HFFc6 (cell line): Measurements from ENCODE around the gene PLXNA3. TPM values are rescaled to one million over a fixed set of nuclear protein-coding genes. Genes with fewer than 3 reads are reported as not detected.

ENCODE experiments used
- DNase-seq: peaks from one replicate; pipeline ENCODE4 v3.0.0-alpha.2; 2018
- H3K27ac Mint-ChIP-seq: 2 replicates; pipeline ENCODE4 v1.8.0; 2020; ENCODE audit warnings: mild to moderate bottlenecking, mixed read lengths
- H3K27me3 Mint-ChIP-seq: 2 replicates; pipeline ENCODE4 v1.8.0; 2021; ENCODE audit warnings: mild to moderate bottlenecking, moderate library complexity, mixed read lengths; ENCODE audit not compliant: insufficient read depth
- H3K36me3 Mint-ChIP-seq: 2 replicates; pipeline ENCODE4 v1.8.0; 2021; ENCODE audit warnings: low read depth, mixed read lengths
- H3K4me1 Mint-ChIP-seq: 2 replicates; pipeline ENCODE4 v1.8.0; 2020; ENCODE audit warnings: low read depth, mixed read lengths
- H3K4me3 Mint-ChIP-seq: 2 replicates; pipeline ENCODE4 v1.8.0; 2020; ENCODE audit warnings: mild to moderate bottlenecking, moderate library complexity, mixed read lengths
- H3K9me3 Mint-ChIP-seq: 2 replicates; pipeline ENCODE4 v1.8.0; 2020; ENCODE audit warnings: mild to moderate bottlenecking, mixed read lengths
- total RNA-seq, 6 experiments: library from RNA; stranded (reverse); fragmentation: NEBNext Ultra II Directional; extraction: Animal tissue kit (Norgen Biotek cat#: 25700); gene quantifications; 2 replicates in 1 of 6; 3 replicates in 5 of 6; pipeline ENCODE4 v1.2.3, GENCODE V29; 2021
- TF ChIP-seq, protein P1 (sequence below): fragments of 200-600 bp; sonication (generic); IDR thresholded peaks from 2 replicates; pipeline ENCODE4 v1.5.0; 2021; ENCODE audit warnings: antibody characterized with exemption, mild to moderate bottlenecking

Gene PLXNA3
- total RNA-seq, 6 experiments from 2014 or later, result 66.2 to 98.7 (median 79.8) TPM

DNA sequence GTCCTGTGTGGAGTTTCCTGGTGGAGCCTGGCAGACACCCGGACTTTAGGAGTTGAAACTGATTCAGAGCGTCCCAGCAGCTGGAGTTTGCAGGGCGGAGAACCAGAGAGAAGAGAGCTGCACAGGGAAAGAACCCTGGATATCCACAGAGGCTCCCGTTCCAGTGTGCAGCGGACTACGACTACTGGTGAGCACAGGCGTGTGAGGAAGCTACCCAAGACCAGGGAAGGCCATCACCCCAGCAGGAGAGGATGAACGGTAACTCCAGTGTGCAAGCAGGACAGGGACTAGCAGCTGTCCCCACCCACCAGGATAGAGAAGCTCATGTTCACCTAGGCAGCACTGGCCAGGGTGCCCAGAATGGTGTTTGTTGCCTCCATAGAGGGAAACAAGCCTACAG, 18.7 kb downstream of the PLXNA3 start:
- H3K9me3 Mint-ChIP-seq, result no peaks in the 10 kb centered on the region
- H3K4me1 Mint-ChIP-seq, result no peaks in the 10 kb centered on the region
- no peak overlapping the region for H3K4me3 Mint-ChIP-seq
- peak overlapping the region; percentile 31; the same call in 1 of the 2 replicates for H3K27ac Mint-ChIP-seq
- TF ChIP-seq, protein P1, sequence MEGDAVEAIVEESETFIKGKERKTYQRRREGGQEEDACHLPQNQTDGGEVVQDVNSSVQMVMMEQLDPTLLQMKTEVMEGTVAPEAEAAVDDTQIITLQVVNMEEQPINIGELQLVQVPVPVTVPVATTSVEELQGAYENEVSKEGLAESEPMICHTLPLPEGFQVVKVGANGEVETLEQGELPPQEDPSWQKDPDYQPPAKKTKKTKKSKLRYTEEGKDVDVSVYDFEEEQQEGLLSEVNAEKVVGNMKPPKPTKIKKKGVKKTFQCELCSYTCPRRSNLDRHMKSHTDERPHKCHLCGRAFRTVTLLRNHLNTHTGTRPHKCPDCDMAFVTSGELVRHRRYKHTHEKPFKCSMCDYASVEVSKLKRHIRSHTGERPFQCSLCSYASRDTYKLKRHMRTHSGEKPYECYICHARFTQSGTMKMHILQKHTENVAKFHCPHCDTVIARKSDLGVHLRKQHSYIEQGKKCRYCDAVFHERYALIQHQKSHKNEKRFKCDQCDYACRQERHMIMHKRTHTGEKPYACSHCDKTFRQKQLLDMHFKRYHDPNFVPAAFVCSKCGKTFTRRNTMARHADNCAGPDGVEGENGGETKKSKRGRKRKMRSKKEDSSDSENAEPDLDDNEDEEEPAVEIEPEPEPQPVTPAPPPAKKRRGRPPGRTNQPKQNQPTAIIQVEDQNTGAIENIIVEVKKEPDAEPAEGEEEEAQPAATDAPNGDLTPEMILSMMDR, result no peak
- H3K36me3 Mint-ChIP-seq, result peaks cover 6% of the 10 kb centered on the region; the same call in 1 of the 2 replicates
- peaks cover 2% of the 10 kb centered on the region for H3K27me3 Mint-ChIP-seq
- no peak for DNase-seq

DNA sequence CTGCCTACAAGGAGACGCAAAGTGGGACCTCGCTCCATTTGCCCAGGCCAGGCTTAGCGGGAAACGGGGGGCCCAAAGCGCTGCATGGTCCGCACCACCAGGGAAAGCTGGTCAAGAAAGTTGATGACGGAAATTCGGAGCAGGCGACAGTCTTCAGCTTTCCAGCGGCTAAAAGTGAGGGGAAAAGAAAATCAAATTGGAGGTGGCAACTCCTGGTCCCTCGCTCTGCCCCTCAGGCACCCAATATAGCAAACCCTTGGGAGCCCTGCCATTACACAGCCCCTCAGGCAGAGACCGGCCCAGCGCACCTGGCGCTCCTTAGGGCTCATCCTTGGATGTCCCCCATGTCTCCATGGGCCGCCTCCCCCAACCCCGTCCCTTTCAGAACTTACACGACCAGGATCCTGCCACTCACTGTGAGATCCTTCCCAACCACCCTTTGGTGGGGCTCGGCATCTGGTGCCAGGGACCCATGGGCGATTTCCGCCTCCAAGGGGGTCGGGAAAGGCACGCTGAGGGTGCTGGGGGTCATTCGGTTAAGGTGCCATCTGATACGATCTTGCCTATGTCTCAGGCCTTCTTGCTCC, 19.9 kb downstream of the PLXNA3 start:
- peaks cover 2% of the 10 kb centered on the region for H3K27me3 Mint-ChIP-seq
- peaks cover 6% of the 10 kb centered on the region; the same call in 1 of the 2 replicates for H3K36me3 Mint-ChIP-seq
- TF ChIP-seq, protein P1, result no peak
- H3K9me3 Mint-ChIP-seq, result no peaks in the 10 kb centered on the region
- peak overlapping the region; percentile 84 for H3K4me3 Mint-ChIP-seq
- no peak for DNase-seq
- H3K27ac Mint-ChIP-seq, result peak overlapping the region; percentile 45
- H3K4me1 Mint-ChIP-seq, result no peaks in the 10 kb centered on the region

- Mint-ChIP-seq H3K4me3 (peak within 1 kb of the TSS; percentile 84), H3K36me3 (no peaks in the 10 kb centered on the region), H3K27ac (peak within 1 kb of the TSS; percentile 45), H3K4me1 (no peaks in the 10 kb centered on the region), H3K9me3 (no peaks in the 10 kb centered on the region), H3K27me3 (peaks cover 2% of the 10 kb centered on the region)
- DNase-seq, result peak; percentile 81
- TF ChIP-seq, protein P1, result no peak
These were observed 20.9 kb downstream of the PLXNA3 start, which contains the start of gene LAGE3 for GRCh38 chrX:154478728-154479622. TSS of gene LAGE3 (minus strand) at chrX:154479281. CDS start at chrX:154478915, 366 bp downstream.

- TF ChIP-seq, protein P1, result no peak
- Mint-ChIP-seq H3K9me3 (no peaks in the 10 kb centered on the region), H3K4me3 (no peak overlapping the region), H3K4me1 (0 out of 2 replicates have a peak, but pooled peaks cover 6% of the 10 kb centered on the region), H3K27ac (no peak overlapping the region), H3K27me3 (no peaks in the 10 kb centered on the region; the same call in 1 of the 2 replicates), H3K36me3 (no peaks in the 10 kb centered on the region)
- DNase-seq, result no peak
These were observed 23.1 kb downstream of the PLXNA3 start for GRCh38 chrX:154481195-154481594.

- H3K4me1 Mint-ChIP-seq, result 0 out of 2 replicates have a peak, but pooled peaks cover 6% of the 10 kb centered on the region
- H3K27me3 Mint-ChIP-seq, result no peaks in the 10 kb centered on the region
- TF ChIP-seq, protein P1, result no peak
These were observed 24.0 kb downstream of the PLXNA3 start for GRCh38 chrX:154481911-154482601.

More at GRCh38 chrX:154481911-154482601, 24.0 kb downstream of the PLXNA3 start:
- Mint-ChIP-seq H3K36me3 (no peaks in the 10 kb centered on the region), H3K4me3 (no peak overlapping the region), H3K27ac (no peak overlapping the region), H3K9me3 (no peaks in the 10 kb centered on the region)
- DNase-seq, result no peak
